Breast epithelium (tissue), 4 donors: ENCODE measurements around the gene MX2. TPM values are rescaled to one million over a fixed set of nuclear protein-coding genes. Genes with fewer than 3 reads are reported as not detected.

Experiments used
- DNase-seq, 2 donors: peaks; one replicate each; pipeline ENCODE4 v3.0.0-alpha.2; 2019; ENCODE audit warnings: low spot score in 2 of 2
- H3K27ac ChIP-seq, 2 donors: fragments of 200-600 bp; sonication (generic) in 1 of 2; one replicate each; pipeline ENCODE4 v1.5.1; 2016 to 2019; ENCODE audit warnings: mild to moderate bottlenecking in 1 of 2
- H3K27me3 ChIP-seq, 2 donors: fragments of 200-600 bp; sonication (generic) in 1 of 2; one replicate each; pipeline versions ENCODE4 v1.5.1 to v1.6.0; 2017 to 2019; ENCODE audit warnings: control low read depth in 1 of 2, mild to moderate bottlenecking in 1 of 2
- H3K36me3 ChIP-seq: fragments of 200-600 bp; one replicate; pipeline ENCODE4 v1.5.1; 2019
- H3K4me1 ChIP-seq, 2 donors: fragments of 200-600 bp; sonication (generic); one replicate each; pipeline ENCODE4 v1.5.1; 2016 to 2019; ENCODE audit warnings: control low read depth in 1 of 2
- H3K4me3 ChIP-seq, 3 donors: fragments of 200-600 bp; sonication (generic); 1 replicate in 2 of 3; 2 replicates in 1 of 3; pipeline ENCODE4 v1.5.1; 2016 to 2019; ENCODE audit warnings: mild to moderate bottlenecking in 3 of 3, moderate library complexity in 2 of 3
- H3K9me3 ChIP-seq, 2 donors: fragments of 200-600 bp; sonication (generic) in 1 of 2; one replicate each; pipeline ENCODE4 v1.5.1; 2016 to 2019; ENCODE audit warnings: control low read depth in 1 of 2
- POLR2A ChIP-seq: fragments of 450-650 bp; IDR thresholded peaks from one replicate; pipeline ENCODE4 v1.6.1; 2016; ENCODE audit warnings: antibody characterized with exemption, mild to moderate bottlenecking, moderate library complexity
- POLR2AphosphoS5 ChIP-seq, 3 donors: sonication (generic); formaldehyde crosslinking; IDR thresholded peaks; one replicate each; pipeline ENCODE4 v1.6.1; 2017; ENCODE audit warnings: antibody characterized with exemption in 3 of 3
- intact Hi-C: fragments of 100-400 bp; cut with DNase I; formaldehyde crosslinking; loops from one replicate; pipeline ENCODE4 v1.15.1; 2023; ENCODE audit warnings: low total_unique reads
- total RNA-seq, 3 donors: library from RNA; depleted of rRNA; stranded (reverse); fragments of >200 nt; gene quantifications; one replicate each; pipeline ENCODE4 v1.1.0, GENCODE V29; 2016
- TF ChIP-seq, protein P1 (sequence below), 3 donors: fragments of 450-650 bp; IDR thresholded peaks; one replicate each; pipeline ENCODE4 v1.5.1; 2016 to 2017; ENCODE audit warnings: antibody characterized with exemption in 3 of 3, mild to moderate bottlenecking in 3 of 3, moderate library complexity in 3 of 3

Gene MX2
- total RNA-seq, 3 donors from 2014 or later, result 8.9 to 31.5 (median 29.4) TPM

DNA sequence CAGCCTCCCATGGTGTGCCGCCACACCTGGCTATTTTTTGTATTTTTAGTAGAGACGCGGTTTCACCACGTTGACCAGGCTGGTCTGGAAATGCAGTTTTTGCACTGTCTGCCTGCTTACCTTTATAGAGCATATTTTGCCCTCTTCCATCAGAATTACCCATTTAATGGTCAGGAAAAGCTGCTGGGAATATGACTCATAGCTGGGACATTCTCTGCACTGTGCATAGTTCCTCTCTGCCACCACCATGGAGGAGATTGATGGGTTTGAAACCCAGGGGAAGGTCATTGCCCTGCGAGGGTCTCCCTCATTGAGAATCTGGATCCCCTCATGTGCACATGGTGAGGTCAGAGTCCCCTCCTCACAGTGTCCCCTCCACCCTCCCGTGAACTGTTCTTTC, 96.3 kb downstream of the MX2 start:
- Histone ChIP-seq H3K9me3 (no peaks in the 10 kb centered on the region), H3K4me3 (no peak overlapping the region), H3K27me3 (no peaks in the 10 kb centered on the region), H3K36me3 (peaks cover 4% of the 10 kb centered on the region), H3K4me1 (no peaks in the 10 kb centered on the region), H3K27ac (no peak overlapping the region)
- TF ChIP-seq POLR2AphosphoS5 (IDR thresholded peaks at IDR 0.05), result no peak
- no peak for DNase-seq
- intact Hi-C loops, result loop anchor here (5.0 kb wide), 1 partner anchor 874 kb away; no protein-coding TSS in a partner anchor

DNA sequence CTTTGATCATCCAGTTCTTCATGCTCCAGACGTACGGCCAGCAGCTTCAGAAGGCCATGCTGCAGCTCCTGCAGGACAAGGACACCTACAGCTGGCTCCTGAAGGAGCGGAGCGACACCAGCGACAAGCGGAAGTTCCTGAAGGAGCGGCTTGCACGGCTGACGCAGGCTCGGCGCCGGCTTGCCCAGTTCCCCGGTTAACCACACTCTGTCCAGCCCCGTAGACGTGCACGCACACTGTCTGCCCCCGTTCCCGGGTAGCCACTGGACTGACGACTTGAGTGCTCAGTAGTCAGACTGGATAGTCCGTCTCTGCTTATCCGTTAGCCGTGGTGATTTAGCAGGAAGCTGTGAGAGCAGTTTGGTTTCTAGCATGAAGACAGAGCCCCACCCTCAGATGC, 96.7 kb downstream of the MX2 start:
- Histone ChIP-seq H3K9me3 (no peaks in the 10 kb centered on the region), H3K27me3 (no peaks in the 10 kb centered on the region), H3K27ac (no peak overlapping the region), H3K4me3 (no peak overlapping the region), H3K36me3 (peaks cover 4% of the 10 kb centered on the region), H3K4me1 (no peaks in the 10 kb centered on the region)
- DNase-seq, result no peak
- intact Hi-C loops, result loop anchor here (5.0 kb wide), 1 partner anchor 874 kb away; no protein-coding TSS in a partner anchor
- no peak for TF ChIP-seq POLR2AphosphoS5 (IDR thresholded peaks at IDR 0.05)
- TF ChIP-seq, protein P1, sequence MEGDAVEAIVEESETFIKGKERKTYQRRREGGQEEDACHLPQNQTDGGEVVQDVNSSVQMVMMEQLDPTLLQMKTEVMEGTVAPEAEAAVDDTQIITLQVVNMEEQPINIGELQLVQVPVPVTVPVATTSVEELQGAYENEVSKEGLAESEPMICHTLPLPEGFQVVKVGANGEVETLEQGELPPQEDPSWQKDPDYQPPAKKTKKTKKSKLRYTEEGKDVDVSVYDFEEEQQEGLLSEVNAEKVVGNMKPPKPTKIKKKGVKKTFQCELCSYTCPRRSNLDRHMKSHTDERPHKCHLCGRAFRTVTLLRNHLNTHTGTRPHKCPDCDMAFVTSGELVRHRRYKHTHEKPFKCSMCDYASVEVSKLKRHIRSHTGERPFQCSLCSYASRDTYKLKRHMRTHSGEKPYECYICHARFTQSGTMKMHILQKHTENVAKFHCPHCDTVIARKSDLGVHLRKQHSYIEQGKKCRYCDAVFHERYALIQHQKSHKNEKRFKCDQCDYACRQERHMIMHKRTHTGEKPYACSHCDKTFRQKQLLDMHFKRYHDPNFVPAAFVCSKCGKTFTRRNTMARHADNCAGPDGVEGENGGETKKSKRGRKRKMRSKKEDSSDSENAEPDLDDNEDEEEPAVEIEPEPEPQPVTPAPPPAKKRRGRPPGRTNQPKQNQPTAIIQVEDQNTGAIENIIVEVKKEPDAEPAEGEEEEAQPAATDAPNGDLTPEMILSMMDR (IDR thresholded peaks at IDR 0.05), result no peak
- no peak for TF ChIP-seq POLR2A

Other genes with a start within 250 kb of the MX2 start
- 10 to 100 TPM; 26.9 to 94.4 (median 67.5) TPM for gene BACE2, start 193.9 kb upstream of the MX2 start, total RNA-seq
- 10 to 100 TPM in 2 of 3 donors, 1 to 10 TPM in 1; 1.6 to 13.6 (median 10.5) TPM for gene FAM3B, start 45.2 kb upstream of the MX2 start, total RNA-seq
- gene MX1, start 64.2 kb downstream of the MX2 start, total RNA-seq, result 10 to 100 TPM; 13.4 to 23.1 (median 21.8) TPM
- gene TMPRSS2, start 146.1 kb downstream of the MX2 start, total RNA-seq, result 10 to 100 TPM in 2 of 3 donors, not detected in 1; 32.1 to 56.6 TPM